Activated naive CD4-positive, alpha-beta T cell (primary cell): ENCODE measurements around the gene RTCA.
"Not testable (repeated sequence)": the region's sequence is repeated elsewhere in the genome, so short reads cannot be mapped to it uniquely, and the experiment has no call there.

ENCODE experiments used
- DNase-seq, 4 experiments: peaks; one replicate each; lab custom pipeline; 2025; lab: John Stamatoyannopoulos, UW

Gene RTCA

GRCh38 chr1:100308777-100309176 is 42.8 kb downstream of the RTCA start:
- DNase-seq, result no peak

DNA sequence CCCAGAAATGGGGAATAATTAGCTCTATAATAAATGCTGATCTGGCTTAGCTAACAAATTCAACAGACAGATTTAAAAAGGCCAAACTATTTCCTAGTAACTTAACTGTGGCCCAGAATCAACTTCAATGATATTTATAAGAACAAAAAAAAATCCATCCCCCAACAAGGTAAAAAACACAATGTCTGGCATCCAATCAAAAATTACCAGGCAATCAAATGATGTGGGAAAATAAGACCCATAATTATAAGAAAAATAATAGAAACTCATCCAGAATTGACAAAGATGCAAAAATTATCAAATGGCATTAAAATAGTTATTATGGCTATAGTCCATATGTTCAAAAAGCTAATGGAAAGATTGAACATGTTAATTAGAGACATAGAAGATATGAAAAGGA is 43.8 kb downstream of the RTCA start:
- DNase-seq, result no peak

DNA sequence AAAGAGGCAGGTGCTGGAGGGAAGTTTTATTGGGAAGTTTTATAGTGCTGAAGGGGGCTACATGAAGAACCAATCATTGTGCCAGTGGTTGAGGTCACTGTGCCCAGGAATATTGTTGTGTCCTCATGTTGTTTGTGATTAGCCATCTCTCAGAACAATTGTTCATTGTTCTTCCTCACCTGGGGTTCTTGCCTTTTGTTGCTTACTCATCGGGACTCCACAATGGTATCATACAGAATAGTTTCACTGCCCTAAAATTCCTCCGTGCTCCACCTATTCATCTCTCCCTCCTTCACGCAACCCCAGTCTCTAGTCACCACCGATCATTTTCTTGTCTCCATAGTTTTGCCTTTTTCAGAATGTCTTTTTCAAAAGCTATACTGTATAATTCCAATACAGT is 47.4 kb downstream of the RTCA start:
- DNase-seq, result no peak

DNA sequence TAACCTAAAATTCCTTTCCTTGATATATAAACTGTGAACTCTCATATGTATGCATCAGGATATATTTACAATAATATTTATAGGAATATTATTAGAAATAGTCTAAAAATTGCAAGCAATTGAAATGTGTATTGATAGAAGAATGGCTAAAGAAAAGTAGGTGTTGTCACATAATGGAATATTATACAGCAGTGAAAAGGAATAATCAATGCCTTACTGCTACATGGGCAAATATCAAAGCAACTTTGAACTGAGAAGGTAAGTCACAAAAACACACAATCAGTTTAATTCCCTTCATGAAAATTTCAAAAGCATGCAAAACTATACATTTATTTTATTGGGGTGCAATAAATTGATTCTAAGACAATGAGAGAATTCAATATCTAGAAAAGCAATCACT is 50.6 kb downstream of the RTCA start:
- no peak for DNase-seq

DNA sequence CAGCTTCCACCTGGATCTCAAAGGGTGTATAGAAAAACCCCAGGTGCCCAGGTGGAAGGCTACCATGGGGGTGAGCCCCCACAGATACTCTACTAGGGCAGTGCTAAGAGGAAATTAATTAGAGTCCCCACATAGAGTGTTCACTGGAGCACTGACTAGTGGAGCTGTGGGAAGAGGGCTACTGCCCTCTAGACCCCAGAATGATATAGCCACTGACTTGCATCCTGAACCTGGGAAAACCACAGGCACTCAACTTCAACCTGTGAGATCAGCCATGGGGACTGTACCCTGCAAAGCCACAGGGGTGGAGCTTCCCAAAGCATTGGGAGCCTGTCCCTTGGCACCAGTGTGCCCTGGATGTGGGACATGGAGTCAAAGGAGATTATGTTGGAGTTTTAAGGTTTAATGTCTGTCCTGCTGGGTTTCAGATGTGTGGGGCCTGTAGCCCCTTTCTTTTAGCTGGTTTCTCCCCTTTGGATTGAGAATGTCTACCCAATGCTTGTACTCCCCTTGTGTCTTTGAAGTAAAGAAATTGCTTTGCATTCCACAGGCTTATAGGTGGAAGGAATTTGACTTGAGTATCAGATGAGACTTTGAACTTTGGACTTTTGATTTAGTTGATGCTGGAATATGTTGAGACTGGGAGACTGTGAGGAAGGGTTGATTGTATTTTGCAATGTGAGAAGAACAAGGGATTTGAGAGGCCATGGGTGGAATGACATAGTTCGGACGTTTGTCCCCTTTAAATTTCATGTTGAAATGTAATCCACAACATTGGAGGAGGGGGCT is 54.5 kb downstream of the RTCA start:
- no peak for DNase-seq

GRCh38 chr1:100321100-100321493 is 55.1 kb downstream of the RTCA start:
- DNase-seq, result no peak

GRCh38 chr1:100321506-100321905 is 55.5 kb downstream of the RTCA start:
- DNase-seq, result no peak

- DNase-seq, result no peak
Measured at GRCh38 chr1:100322436-100323211, 56.6 kb downstream of the RTCA start.

- DNase-seq, result no peak
Measured at GRCh38 chr1:100323419-100324106, 57.5 kb downstream of the RTCA start.

GRCh38 chr1:100325415-100326324 is 59.7 kb downstream of the RTCA start:
- no peak for DNase-seq

GRCh38 chr1:100326325-100326670 is 60.3 kb downstream of the RTCA start:
- not testable (repeated sequence) for DNase-seq

DNA sequence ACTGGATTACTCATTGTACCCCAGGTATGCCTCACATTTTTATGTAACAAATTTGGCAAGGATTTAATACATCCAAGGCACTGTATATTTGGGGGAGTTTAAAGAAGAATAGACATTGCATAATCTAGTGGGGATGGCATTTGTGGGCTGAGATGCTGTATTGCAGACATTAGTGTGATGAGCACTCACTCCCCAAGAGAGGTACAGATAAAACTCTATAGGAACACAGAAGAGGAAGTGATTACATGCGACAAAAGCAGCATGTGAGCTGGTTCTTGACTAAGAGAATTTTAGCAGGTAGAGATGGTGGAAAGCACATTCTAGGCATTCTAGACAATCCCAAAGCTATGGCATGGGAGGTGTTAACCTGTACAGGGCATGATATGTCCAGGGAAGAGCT is 62.1 kb downstream of the RTCA start:
- no peak for DNase-seq

- DNase-seq, result not testable (repeated sequence)
Measured at GRCh38 chr1:100331146-100331545, 65.1 kb downstream of the RTCA start.

- DNase-seq, result no peak
Measured at GRCh38 chr1:100332331-100332730, 66.3 kb downstream of the RTCA start.

GRCh38 chr1:100335436-100335835 is 69.4 kb downstream of the RTCA start:
- no peak for DNase-seq

DNA sequence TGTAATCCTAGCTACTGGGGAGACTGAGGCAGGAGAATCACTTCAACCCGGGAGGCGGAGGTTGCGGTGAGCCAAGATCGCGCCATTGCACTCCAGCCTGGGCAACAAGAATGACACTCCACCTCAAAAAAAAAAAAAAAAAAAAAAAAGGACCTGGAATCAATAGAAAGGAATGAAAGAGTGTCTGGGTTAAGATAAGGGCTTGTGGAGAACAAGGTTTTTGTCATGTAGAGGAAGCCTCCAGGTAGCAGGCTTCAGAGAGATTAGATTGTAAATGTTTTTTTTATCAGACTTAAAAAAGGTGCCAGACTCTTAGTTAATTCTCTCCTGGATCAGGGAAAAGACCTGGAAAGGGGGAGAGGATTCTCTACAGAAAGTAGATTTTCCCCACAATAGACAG is 71.9 kb downstream of the RTCA start:
- DNase-seq, result not testable (repeated sequence)

GRCh38 chr1:100339735-100340134 is 73.7 kb downstream of the RTCA start:
- DNase-seq, result not testable (repeated sequence)

- no peak for DNase-seq
Measured at GRCh38 chr1:100340494-100340893, 74.5 kb downstream of the RTCA start.

DNA sequence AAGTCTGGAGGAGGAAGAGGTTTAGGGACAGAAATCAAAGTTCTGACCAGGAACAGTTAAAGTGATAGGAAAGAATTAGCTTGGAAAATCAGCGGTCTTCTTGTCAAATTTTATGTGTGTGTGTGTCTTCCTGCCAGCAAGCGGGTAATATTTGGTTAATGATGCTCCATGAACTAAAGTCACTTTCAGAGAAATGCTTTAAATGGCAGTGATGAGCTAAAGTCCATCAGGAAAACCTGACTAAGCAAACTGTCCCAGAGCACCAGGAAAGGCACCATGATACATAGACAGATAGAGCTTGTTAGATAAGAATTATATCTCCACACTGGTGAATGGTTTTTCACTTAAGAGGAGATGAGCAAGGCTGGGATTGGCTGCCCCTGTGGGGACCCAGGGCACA is 76.3 kb downstream of the RTCA start:
- DNase-seq, result no peak
